ENCODE data around the gene CLSTN1.

CLSTN1 gene

DNA sequence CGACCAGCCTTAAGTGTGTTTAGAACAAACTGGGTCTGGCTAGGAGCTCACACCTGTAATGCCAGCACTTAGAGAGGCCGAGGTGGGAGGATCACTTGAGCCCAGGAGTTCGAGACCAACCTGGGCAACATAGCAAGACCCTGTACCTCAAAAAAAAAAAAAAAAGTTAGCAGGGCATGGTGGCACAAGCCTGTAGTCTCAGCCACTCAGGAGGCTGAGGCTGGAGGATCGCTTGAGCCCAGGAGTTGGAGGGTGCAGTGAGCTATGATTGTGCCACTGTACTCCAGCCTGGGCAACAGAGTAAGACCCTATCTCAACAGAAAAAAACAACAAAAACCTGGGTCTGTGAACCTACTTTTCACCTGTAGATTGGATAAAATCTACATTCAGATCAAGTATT, 117.6 kb downstream of the CLSTN1 start:
- H3K4me3 Mint-ChIP-seq = no peak overlapping the region
- DNase-seq = no peak
- H3K9me3 Mint-ChIP-seq = peaks cover 3% of the 10 kb centered on the region
- peaks cover 52% of the 10 kb centered on the region for H3K36me3 Mint-ChIP-seq (ENCODE audit: low read depth)
- no peak for ATAC-seq
- peak overlapping the region; percentile 75 for H3K27ac Mint-ChIP-seq
- no peaks in the 10 kb centered on the region for H3K27me3 Mint-ChIP-seq
- H3K4me1 Mint-ChIP-seq = peaks cover 57% of the 10 kb centered on the region

DNA sequence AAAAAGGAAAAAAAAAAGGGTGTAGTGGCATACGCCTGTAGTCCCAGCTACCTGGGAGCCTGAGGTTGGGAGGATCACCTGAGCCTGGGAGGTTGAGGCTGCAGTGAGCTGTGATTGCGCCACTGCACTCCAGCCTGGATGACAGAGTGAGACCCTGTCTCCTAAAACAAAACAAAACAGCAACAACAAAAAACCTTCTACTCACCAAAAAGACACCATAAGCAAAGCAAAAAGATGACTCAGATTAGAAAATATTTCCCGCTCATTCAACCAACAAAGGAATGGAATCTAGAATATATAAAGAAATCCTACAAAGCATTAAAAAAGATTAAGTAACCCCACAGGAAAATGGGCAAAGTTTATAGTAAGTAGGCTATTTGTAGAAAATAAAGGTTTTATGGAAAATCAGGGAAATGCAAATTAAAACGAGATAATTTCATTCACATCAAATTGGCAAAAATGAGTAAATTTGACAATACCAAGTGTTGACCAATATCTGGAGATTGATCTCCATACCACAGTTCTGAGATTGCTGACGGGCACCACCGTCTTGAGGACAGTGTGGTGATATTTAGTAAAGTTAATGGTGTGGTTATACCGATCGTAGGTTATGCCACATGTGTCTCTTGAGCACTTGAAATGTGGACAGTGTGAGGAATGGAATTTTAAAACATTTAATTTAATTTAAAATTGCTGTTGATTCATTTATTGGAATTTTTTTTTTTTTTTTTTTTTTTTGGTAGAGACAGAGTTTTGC, 118.2 kb downstream of the CLSTN1 start:
- no peak for DNase-seq

DNA sequence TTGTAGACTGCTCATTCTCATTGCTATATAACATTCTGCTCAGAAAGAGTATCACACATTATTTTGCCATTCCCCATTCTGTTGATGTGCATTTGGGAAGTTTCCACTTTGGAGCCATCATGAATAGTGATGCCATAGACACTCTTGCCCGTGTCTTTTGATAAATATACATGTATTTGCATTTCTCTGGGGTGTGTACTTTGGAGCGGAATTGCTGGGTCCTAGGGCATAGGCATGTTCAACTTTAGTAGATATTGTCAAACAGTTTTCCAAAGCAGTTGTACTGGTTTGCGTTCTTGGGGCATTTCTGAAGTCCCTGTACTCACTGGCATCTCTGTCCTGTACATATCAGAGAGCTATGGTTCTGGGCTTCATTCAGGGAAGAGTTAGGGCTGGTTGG, 120.1 kb downstream of the CLSTN1 start:
- ATAC-seq (no peak), DNase-seq (no peak)
- Mint-ChIP-seq H3K4me1 (peaks cover 59% of the 10 kb centered on the region), H3K36me3 (ENCODE audit: low read depth) (peaks cover 49% of the 10 kb centered on the region), H3K27ac (peak overlapping the region; percentile 75), H3K27me3 (no peaks in the 10 kb centered on the region), H3K4me3 (peak overlapping the region; percentile 6), H3K9me3 (peaks cover 3% of the 10 kb centered on the region)

More for the DNA sequence above, 118.2 kb downstream of the CLSTN1 start:
- Mint-ChIP-seq H3K9me3 (peaks cover 3% of the 10 kb centered on the region), H3K27me3 (no peaks in the 10 kb centered on the region), H3K4me1 (peaks cover 58% of the 10 kb centered on the region), H3K4me3 (peak overlapping the region; percentile 3), H3K36me3 (ENCODE audit: low read depth) (peaks cover 53% of the 10 kb centered on the region), H3K27ac (peak overlapping the region; percentile 75)
- ATAC-seq = peak; percentile 65

GRCh38 chr1:9703165-9703509, 120.6 kb downstream of the CLSTN1 start:
- Mint-ChIP-seq H3K27ac (peak overlapping the region; percentile 24), H3K4me1 (peaks cover 64% of the 10 kb centered on the region), H3K4me3 (no peak overlapping the region), H3K36me3 (ENCODE audit: low read depth) (peaks cover 53% of the 10 kb centered on the region), H3K9me3 (peaks cover 3% of the 10 kb centered on the region), H3K27me3 (no peaks in the 10 kb centered on the region)
- ATAC-seq (no peak), DNase-seq (no peak)

GRCh38 chr1:9701665-9702064, 122.1 kb downstream of the CLSTN1 start:
- no peak overlapping the region for H3K4me3 Mint-ChIP-seq

DNA sequence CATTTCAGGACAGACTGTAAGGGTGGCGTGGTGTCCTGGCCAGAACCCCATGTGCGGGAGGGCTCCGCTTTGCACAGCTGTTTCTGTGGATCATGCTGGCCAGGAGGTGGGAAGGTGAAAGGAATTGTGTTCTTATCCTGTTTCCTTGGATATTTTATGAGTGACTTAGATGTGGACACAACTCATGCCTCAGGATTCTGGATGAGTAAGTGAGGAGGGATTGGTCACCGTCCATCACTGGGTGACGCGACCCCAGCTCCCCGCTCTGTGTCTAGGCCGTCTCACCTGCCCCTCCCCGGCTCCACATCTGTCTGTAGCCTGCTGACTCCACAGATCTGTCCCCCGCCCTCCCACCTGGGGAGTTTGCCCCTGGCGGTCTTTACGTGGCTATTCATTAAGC, 123.4 kb downstream of the CLSTN1 start:
- Mint-ChIP-seq H3K4me1 (peaks cover 50% of the 10 kb centered on the region), H3K27ac (no peak overlapping the region), H3K36me3 (ENCODE audit: low read depth) (peaks cover 57% of the 10 kb centered on the region), H3K4me3 (no peak overlapping the region), H3K9me3 (peaks cover 3% of the 10 kb centered on the region), H3K27me3 (no peaks in the 10 kb centered on the region)
- no peak for DNase-seq
- ATAC-seq = no peak

More at GRCh38 chr1:9701665-9702064, 122.1 kb downstream of the CLSTN1 start:
- ATAC-seq (no peak), DNase-seq (no peak)
- peaks cover 58% of the 10 kb centered on the region for H3K36me3 Mint-ChIP-seq (ENCODE audit: low read depth)
- peaks cover 58% of the 10 kb centered on the region for H3K4me1 Mint-ChIP-seq
- no peak overlapping the region for H3K27ac Mint-ChIP-seq
- no peaks in the 10 kb centered on the region for H3K27me3 Mint-ChIP-seq
- H3K9me3 Mint-ChIP-seq = peaks cover 3% of the 10 kb centered on the region

DNA sequence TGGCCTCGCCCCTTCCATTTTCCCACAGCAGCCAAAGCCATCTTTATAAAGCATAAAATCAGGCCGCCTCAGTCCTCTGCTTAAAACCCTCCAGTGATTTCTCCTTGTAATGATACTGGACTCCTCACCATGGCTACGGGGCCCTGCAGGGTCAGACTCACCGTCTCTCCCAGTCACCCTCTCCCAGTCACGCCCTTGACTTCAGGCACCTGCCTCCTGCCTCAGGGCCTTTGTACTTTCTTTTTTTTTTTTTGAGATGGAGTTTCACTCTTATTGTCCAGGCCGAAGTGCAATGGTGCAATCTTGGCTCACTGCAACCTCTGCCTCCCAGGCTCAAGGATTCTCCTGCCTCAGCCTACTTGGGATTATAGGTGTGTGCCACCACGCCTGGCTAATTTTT, 124.4 kb downstream of the CLSTN1 start:
- H3K36me3 Mint-ChIP-seq (ENCODE audit: low read depth) = peaks cover 58% of the 10 kb centered on the region
- H3K27ac Mint-ChIP-seq = peak overlapping the region; percentile 39
- H3K27me3 Mint-ChIP-seq = no peaks in the 10 kb centered on the region
- DNase-seq = no peak
- H3K4me1 Mint-ChIP-seq = peaks cover 50% of the 10 kb centered on the region
- H3K4me3 Mint-ChIP-seq = no peak overlapping the region
- H3K9me3 Mint-ChIP-seq = peaks cover 3% of the 10 kb centered on the region
- no peak for ATAC-seq

GRCh38 chr1:9696793-9697192, 127.0 kb downstream of the CLSTN1 start:
- H3K27ac Mint-ChIP-seq = peak overlapping the region; percentile 59
- no peaks in the 10 kb centered on the region for H3K27me3 Mint-ChIP-seq
- H3K9me3 Mint-ChIP-seq = no peaks in the 10 kb centered on the region
- H3K4me1 Mint-ChIP-seq = peaks cover 47% of the 10 kb centered on the region
- peaks cover 52% of the 10 kb centered on the region for H3K36me3 Mint-ChIP-seq (ENCODE audit: low read depth)
- no peak for ATAC-seq
- H3K4me3 Mint-ChIP-seq = no peak overlapping the region
- DNase-seq = no peak

GRCh38 chr1:9691691-9692090, 132.1 kb downstream of the CLSTN1 start:
- Mint-ChIP-seq H3K36me3 (ENCODE audit: low read depth) (peaks cover 42% of the 10 kb centered on the region), H3K4me1 (peaks cover 71% of the 10 kb centered on the region), H3K9me3 (no peaks in the 10 kb centered on the region), H3K4me3 (peak overlapping the region; percentile 86), H3K27me3 (no peaks in the 10 kb centered on the region), H3K27ac (peak overlapping the region; percentile 84)
- ATAC-seq (no peak), DNase-seq (no peak)

DNA sequence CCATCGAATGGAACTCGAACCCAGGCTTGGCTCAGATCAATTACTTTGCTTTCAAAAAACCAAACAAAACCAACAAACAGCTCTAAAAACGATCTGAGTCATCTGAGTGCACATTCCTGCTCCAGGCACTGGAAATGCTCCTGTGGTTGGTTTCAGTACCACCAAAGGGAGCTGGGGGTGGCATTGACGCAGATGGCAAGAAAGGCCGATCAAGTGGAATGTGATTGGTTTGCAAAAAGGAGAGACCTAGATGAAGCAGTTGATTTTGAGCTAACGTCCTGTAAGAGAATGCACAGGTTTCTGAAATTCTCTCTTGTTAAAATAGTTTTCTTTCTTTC, 132.7 kb downstream of the CLSTN1 start:
- H3K27ac Mint-ChIP-seq = peak overlapping the region; percentile 84
- no peaks in the 10 kb centered on the region for H3K27me3 Mint-ChIP-seq
- ATAC-seq = peak; percentile 8
- H3K4me1 Mint-ChIP-seq = peaks cover 74% of the 10 kb centered on the region
- no peaks in the 10 kb centered on the region for H3K9me3 Mint-ChIP-seq
- peak overlapping the region; percentile 86 for H3K4me3 Mint-ChIP-seq
- peaks cover 39% of the 10 kb centered on the region for H3K36me3 Mint-ChIP-seq (ENCODE audit: low read depth)
- DNase-seq = peak; percentile 44

DNA sequence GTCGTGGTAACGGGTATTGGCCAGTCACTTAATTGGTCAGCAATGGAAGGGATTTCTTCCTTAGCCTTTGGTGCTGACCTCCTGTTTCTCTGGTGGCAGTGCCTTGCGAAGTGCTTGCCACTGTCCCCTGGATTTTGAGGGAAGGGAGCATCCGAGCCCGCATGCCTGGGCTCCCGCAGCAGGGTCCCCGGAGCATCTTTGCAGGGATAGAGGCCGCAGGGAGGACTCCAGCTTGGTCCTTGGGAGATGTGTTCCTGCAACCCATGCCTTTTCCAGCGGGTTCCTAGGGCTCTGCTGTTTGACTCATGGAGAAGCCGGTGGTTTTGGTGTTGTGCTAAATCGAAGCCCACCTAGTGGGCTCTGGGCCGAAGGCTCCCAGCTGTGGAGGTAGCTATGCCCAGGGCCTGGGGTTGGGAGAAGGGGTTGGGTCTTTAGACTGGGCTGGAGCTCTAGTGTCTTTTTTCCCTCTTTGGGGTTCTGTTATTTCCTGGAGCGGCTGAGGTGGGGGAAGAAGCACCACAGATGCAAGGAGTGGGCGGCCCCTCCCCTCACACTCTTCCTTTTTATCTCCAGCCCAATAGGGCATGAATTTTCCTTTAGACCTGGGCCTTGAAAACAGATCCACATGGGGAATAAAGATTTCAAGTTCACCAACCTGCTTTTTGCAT, 133.2 kb downstream of the CLSTN1 start:
- peaks cover 42% of the 10 kb centered on the region for H3K36me3 Mint-ChIP-seq (ENCODE audit: low read depth)
- H3K4me3 Mint-ChIP-seq = peak overlapping the region; percentile 86
- H3K9me3 Mint-ChIP-seq = no peaks in the 10 kb centered on the region
- DNase-seq (no peak), ATAC-seq (no peak)
- H3K27me3 Mint-ChIP-seq = no peaks in the 10 kb centered on the region
- H3K27ac Mint-ChIP-seq = peak overlapping the region; percentile 84
- peaks cover 79% of the 10 kb centered on the region for H3K4me1 Mint-ChIP-seq

DNA sequence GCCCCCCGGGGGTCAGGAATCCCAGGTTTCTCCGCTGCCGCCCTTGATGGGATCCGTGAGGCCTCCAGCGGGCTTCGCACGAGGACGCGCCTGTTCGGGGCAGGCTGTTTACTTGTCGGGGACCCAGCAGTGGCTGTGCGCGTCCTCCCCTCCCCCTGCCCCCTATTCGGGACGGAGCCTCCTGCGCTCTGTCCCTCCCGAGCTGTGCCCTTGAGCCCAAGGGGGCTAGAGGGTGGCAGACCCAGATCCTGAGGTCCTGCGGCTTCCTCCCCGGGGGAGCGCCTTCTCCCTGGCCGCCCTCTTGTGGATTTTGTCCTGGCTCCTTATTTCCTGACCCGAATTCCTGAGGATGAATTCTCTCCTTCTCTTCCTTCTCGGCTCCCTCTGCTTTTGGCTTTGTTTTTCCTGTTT, 133.8 kb downstream of the CLSTN1 start:
- DNase-seq (peak; percentile 37), ATAC-seq (no peak)
- H3K9me3 Mint-ChIP-seq = no peaks in the 10 kb centered on the region
- H3K4me1 Mint-ChIP-seq = peaks cover 77% of the 10 kb centered on the region
- H3K4me3 Mint-ChIP-seq = peak overlapping the region; percentile 86
- peak overlapping the region; percentile 84 for H3K27ac Mint-ChIP-seq
- H3K27me3 Mint-ChIP-seq = no peaks in the 10 kb centered on the region
- peaks cover 37% of the 10 kb centered on the region for H3K36me3 Mint-ChIP-seq (ENCODE audit: low read depth)

GRCh38 chr1:9689011-9689706, 134.6 kb downstream of the CLSTN1 start:
- ATAC-seq (peak; percentile 56), DNase-seq (peak; percentile 90)
- Mint-ChIP-seq H3K9me3 (no peaks in the 10 kb centered on the region), H3K27me3 (no peaks in the 10 kb centered on the region), H3K4me3 (peak overlapping the region; percentile 78), H3K27ac (peak overlapping the region; percentile 95), H3K36me3 (ENCODE audit: low read depth) (peaks cover 31% of the 10 kb centered on the region), H3K4me1 (peaks cover 78% of the 10 kb centered on the region)

DNA sequence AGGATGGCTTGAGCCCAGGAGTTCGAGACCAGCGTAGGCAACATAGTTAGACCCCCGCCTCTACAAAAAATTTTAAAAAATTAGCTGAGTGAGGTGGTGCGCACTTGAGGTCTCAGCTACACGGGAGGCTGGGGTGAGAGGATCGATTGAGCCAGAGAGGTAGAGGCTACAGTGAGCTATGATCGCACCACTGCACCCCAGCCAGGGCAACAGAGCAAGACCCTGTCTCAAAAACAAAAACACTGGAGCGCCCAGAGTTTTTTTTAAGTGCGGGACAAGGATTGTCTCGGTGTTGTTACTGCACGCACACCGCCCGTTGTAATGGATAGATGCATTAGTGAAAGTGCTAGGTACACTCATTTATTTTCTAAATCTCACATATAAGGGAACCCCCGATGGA, 135.2 kb downstream of the CLSTN1 start:
- no peaks in the 10 kb centered on the region for H3K27me3 Mint-ChIP-seq
- DNase-seq = no peak
- ATAC-seq = no peak
- H3K27ac Mint-ChIP-seq = peak overlapping the region; percentile 95
- H3K4me1 Mint-ChIP-seq = peaks cover 78% of the 10 kb centered on the region
- peaks cover 31% of the 10 kb centered on the region for H3K36me3 Mint-ChIP-seq (ENCODE audit: low read depth)
- no peaks in the 10 kb centered on the region for H3K9me3 Mint-ChIP-seq
- H3K4me3 Mint-ChIP-seq = peak overlapping the region; percentile 78
